ENCODE data around the gene GNPDA1.

The GNPDA1 gene

GRCh38 chr5:141989720-141990119, 23.1 kb downstream of the GNPDA1 start:
- DNase-seq = no peak

- DNase-seq = no peak
Measured at GRCh38 chr5:141986072-141986471, 26.8 kb downstream of the GNPDA1 start.

- DNase-seq = no peak
Measured at GRCh38 chr5:141982626-141983025, 30.2 kb downstream of the GNPDA1 start.

- DNase-seq = no peak
Measured at GRCh38 chr5:141978389-141978788, 34.4 kb downstream of the GNPDA1 start.

GRCh38 chr5:141976176-141976575, 36.7 kb downstream of the GNPDA1 start:
- DNase-seq = no peak

GRCh38 chr5:141973871-141974595, 38.8 kb downstream of the GNPDA1 start:
- no peak for DNase-seq

GRCh38 chr5:141969783-141970771, 42.8 kb downstream of the GNPDA1 start:
- no peak for DNase-seq

- peak in 1 of 2 experiments; percentile 70 for DNase-seq
Measured at GRCh38 chr5:141968914-141969608, 43.8 kb downstream of the GNPDA1 start, which contains the start of gene RNF14. TSS of gene RNF14 (plus strand) at chr5:141969105. CDS start at chr5:141973589, 4,484 bp downstream.

GRCh38 chr5:141966963-141967333, 45.9 kb downstream of the GNPDA1 start:
- no peak for DNase-seq

- DNase-seq = no peak
Measured at GRCh38 chr5:141966275-141966962, 46.4 kb downstream of the GNPDA1 start.

GRCh38 chr5:141965071-141965470, 47.8 kb downstream of the GNPDA1 start:
- no peak for DNase-seq

GRCh38 chr5:141963701-141964100, 49.1 kb downstream of the GNPDA1 start:
- DNase-seq = no peak

GRCh38 chr5:141961466-141961865, 51.4 kb downstream of the GNPDA1 start:
- no peak for DNase-seq

- peak in 1 of 2 experiments; percentile 86 for DNase-seq
Measured at GRCh38 chr5:141960449-141961323, 52.1 kb downstream of the GNPDA1 start.

- DNase-seq = no peak
Measured at GRCh38 chr5:141960018-141960417, 52.8 kb downstream of the GNPDA1 start.

GRCh38 chr5:141958546-141959172, 54.2 kb downstream of the GNPDA1 start:
- DNase-seq = no peak

GRCh38 chr5:141958113-141958512, 54.7 kb downstream of the GNPDA1 start, which contains the start of gene PCDH12:
TSS of gene PCDH12 (minus strand) at chr5:141958202. CDS start at chr5:141957851, 351 bp downstream.
- no peak for DNase-seq

- DNase-seq = no peak
Measured at GRCh38 chr5:141957367-141957996, 55.3 kb downstream of the GNPDA1 start.

- no peak for DNase-seq
Measured at GRCh38 chr5:141954194-141954593, 58.6 kb downstream of the GNPDA1 start.

- DNase-seq = no peak
Measured at GRCh38 chr5:141952020-141952419, 60.8 kb downstream of the GNPDA1 start.

All from cerebellar nuclear complex (tissue), 1 donor.